GM23338 (cell line): ENCODE measurements around the gene CCNT2.

Source experiments
- CREB1 ChIP-seq: fragments of 250-450 bp; sonication (Bioruptor Pico); IDR thresholded peaks from 2 replicates; pipeline ENCODE4 v1.5.0; 2020; ENCODE audit warnings: low read depth, mild to moderate bottlenecking, moderate library complexity
- CTCF ChIP-seq, 2 experiments: fragments of 200-600 bp in 1 of 2; sonication (generic) in 1 of 2; conservative IDR thresholded peaks; 2 replicates each; pipeline versions ENCODE4 v1.5.1 to v1.6.1; 2016 to 2017; ENCODE audit warnings: antibody characterized with exemption in 2 of 2, low read depth in 2 of 2, mild to moderate bottlenecking in 2 of 2, moderate library complexity in 1 of 2
- EZH2 ChIP-seq: fragments of 200-600 bp; sonication (generic); IDR thresholded peaks from one replicate; pipeline ENCODE4 v1.8.0; 2017; ENCODE audit warnings: antibody characterized with exemption, mild to moderate bottlenecking, low read depth; ENCODE audit not compliant: unreplicated experiment
- EZH2phosphoT487 ChIP-seq: fragments of 200-600 bp; sonication (generic); IDR thresholded peaks from one replicate; pipeline ENCODE4 v1.8.1; 2018; ENCODE audit warnings: antibody characterized with exemption; ENCODE audit not compliant: unreplicated experiment
- JUNB ChIP-seq: IDR thresholded peaks from one replicate; pipeline ENCODE4 v1.6.1; 2016; ENCODE audit warnings: antibody characterized with exemption; ENCODE audit not compliant: unreplicated experiment
- POLR2AphosphoS5 ChIP-seq: IDR thresholded peaks from 2 replicates; pipeline ENCODE4 v1.6.1; 2016; ENCODE audit warnings: antibody characterized with exemption, low read depth
- REST ChIP-seq: IDR thresholded peaks from one replicate; pipeline ENCODE4 v1.6.1; 2018; ENCODE audit warnings: antibody characterized with exemption; ENCODE audit not compliant: unreplicated experiment
- ZNF462 ChIP-seq: fragments of 250-450 bp; sonication (Bioruptor Pico); IDR thresholded peaks from 2 replicates; pipeline ENCODE4 v1.5.0; 2020; ENCODE audit warnings: mild to moderate bottlenecking, moderate library complexity

- no peak for TF ChIP-seq POLR2AphosphoS5
- TF ChIP-seq EZH2 = no peak
- TF ChIP-seq CTCF (conservative IDR thresholded peaks at IDR 0.05; ENCODE audit: low read depth in 2 of 2) = no peak
- TF ChIP-seq REST = no peak
- no peak for TF ChIP-seq CREB1 (CRISPR knock-in tag)
- TF ChIP-seq EZH2phosphoT487 = no peak
- TF ChIP-seq JUNB = no peak
- TF ChIP-seq ZNF462 (CRISPR knock-in tag) = no peak
Measured at GRCh38 chr2:134979221-134979620, 60.6 kb downstream of the CCNT2 start.
